Mesothelial cell of epicardium (in vitro differentiated cells): ENCODE measurements around the gene SLC27A5. TPM values are rescaled to one million over a fixed set of nuclear protein-coding genes. Genes with fewer than 3 reads are reported as not detected.

Experiments
- DNase-seq, 2 experiments: peaks; one replicate each; pipeline ENCODE4 v3.0.0; 2021; ENCODE audit warnings: low spot score in 2 of 2; ENCODE audit not compliant: unreplicated experiment in 2 of 2
- H3K27ac Mint-ChIP-seq: 2 replicates; pipeline ENCODE4 v1.8.0; 2021; ENCODE audit warnings: mixed read lengths
- H3K27me3 Mint-ChIP-seq: 2 replicates; pipeline ENCODE4 v1.8.0; 2021; ENCODE audit warnings: low read depth, mixed read lengths
- H3K36me3 Mint-ChIP-seq: 2 replicates; pipeline ENCODE4 v1.8.0; 2021; ENCODE audit warnings: mixed read lengths
- H3K4me1 Mint-ChIP-seq: 2 replicates; pipeline ENCODE4 v1.8.0; 2021; ENCODE audit warnings: mixed read lengths
- H3K4me3 Mint-ChIP-seq: 2 replicates; pipeline ENCODE4 v1.8.0; 2021; ENCODE audit warnings: mild to moderate bottlenecking, moderate library complexity, mixed read lengths
- H3K9me3 Mint-ChIP-seq: 2 replicates; pipeline ENCODE4 v1.8.0; 2021; ENCODE audit warnings: mixed read lengths
- total RNA-seq: library from RNA; stranded (reverse); gene quantifications from 3 replicates; pipeline ENCODE4 v1.2.1, GENCODE V29; 2021
- TF ChIP-seq, protein P1 (sequence below): fragments of 200-600 bp; sonication (generic); IDR thresholded peaks from one replicate; pipeline ENCODE4 v1.5.0; 2021; ENCODE audit warnings: antibody characterized with exemption; ENCODE audit not compliant: unreplicated experiment

Gene SLC27A5
- total RNA-seq, 1 donor from 2014 or later, result 14.2 TPM

DNA sequence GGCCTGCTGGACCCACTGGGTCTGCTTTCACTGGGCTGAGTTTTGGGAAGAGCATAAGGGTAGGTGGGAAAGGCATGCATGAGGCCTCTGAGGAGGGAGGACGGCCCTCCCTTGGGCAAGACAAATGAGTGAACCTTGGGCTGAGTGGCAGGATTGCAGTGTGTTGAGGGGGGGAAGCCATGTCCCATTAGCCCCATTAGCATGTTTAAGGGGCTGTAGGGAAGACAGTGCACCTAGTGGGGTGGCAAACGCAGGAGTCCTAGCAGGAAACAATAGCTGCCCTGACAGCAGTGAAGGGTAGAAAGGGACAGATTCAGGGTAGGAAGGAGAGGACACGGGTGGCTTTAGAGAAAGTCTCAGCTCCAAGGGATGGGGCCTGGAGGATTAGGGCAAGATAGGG, 10.9 kb upstream of the SLC27A5 start:
- Mint-ChIP-seq H3K27ac (no peak overlapping the region), H3K27me3 (no peaks in the 10 kb centered on the region), H3K4me3 (no peak overlapping the region), H3K4me1 (peaks cover 21% of the 10 kb centered on the region), H3K36me3 (no peaks in the 10 kb centered on the region), H3K9me3 (no peaks in the 10 kb centered on the region)
- no peak for DNase-seq
- TF ChIP-seq, protein P1, sequence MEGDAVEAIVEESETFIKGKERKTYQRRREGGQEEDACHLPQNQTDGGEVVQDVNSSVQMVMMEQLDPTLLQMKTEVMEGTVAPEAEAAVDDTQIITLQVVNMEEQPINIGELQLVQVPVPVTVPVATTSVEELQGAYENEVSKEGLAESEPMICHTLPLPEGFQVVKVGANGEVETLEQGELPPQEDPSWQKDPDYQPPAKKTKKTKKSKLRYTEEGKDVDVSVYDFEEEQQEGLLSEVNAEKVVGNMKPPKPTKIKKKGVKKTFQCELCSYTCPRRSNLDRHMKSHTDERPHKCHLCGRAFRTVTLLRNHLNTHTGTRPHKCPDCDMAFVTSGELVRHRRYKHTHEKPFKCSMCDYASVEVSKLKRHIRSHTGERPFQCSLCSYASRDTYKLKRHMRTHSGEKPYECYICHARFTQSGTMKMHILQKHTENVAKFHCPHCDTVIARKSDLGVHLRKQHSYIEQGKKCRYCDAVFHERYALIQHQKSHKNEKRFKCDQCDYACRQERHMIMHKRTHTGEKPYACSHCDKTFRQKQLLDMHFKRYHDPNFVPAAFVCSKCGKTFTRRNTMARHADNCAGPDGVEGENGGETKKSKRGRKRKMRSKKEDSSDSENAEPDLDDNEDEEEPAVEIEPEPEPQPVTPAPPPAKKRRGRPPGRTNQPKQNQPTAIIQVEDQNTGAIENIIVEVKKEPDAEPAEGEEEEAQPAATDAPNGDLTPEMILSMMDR, result no peak

DNA sequence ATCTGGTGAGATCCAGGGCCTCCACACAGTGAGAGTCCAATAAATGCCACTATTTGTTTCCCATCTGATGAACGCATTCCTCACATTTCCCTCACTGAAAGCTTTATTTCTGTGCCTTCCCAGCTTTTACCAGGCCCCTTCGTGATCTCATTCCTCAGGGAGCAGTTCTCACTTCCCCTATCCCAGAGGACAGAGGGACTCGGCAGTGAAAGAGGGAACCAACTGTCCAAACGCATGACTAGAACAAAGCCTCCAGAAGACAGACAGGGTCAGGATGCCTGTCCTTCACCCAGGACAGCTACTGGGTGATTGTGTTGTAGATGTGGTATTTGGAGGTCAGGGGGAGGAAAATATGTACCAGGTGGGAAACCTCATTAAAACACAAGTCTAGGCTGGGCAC, 9.9 kb upstream of the SLC27A5 start:
- Mint-ChIP-seq H3K27ac (peak overlapping the region; percentile 75), H3K27me3 (no peaks in the 10 kb centered on the region), H3K4me1 (peaks cover 23% of the 10 kb centered on the region), H3K9me3 (no peaks in the 10 kb centered on the region), H3K4me3 (peak overlapping the region; percentile 48), H3K36me3 (no peaks in the 10 kb centered on the region)
- DNase-seq, result no peak
- TF ChIP-seq, protein P1, result no peak

GRCh38 chr19:58520257-58520599, 8.4 kb upstream of the SLC27A5 start:
- TF ChIP-seq, protein P1, result no peak
- Mint-ChIP-seq H3K27me3 (no peaks in the 10 kb centered on the region), H3K4me3 (peak overlapping the region; percentile 92), H3K9me3 (no peaks in the 10 kb centered on the region), H3K27ac (peak overlapping the region; percentile 99), H3K36me3 (no peaks in the 10 kb centered on the region), H3K4me1 (peaks cover 32% of the 10 kb centered on the region)
- DNase-seq, result no peak

DNA sequence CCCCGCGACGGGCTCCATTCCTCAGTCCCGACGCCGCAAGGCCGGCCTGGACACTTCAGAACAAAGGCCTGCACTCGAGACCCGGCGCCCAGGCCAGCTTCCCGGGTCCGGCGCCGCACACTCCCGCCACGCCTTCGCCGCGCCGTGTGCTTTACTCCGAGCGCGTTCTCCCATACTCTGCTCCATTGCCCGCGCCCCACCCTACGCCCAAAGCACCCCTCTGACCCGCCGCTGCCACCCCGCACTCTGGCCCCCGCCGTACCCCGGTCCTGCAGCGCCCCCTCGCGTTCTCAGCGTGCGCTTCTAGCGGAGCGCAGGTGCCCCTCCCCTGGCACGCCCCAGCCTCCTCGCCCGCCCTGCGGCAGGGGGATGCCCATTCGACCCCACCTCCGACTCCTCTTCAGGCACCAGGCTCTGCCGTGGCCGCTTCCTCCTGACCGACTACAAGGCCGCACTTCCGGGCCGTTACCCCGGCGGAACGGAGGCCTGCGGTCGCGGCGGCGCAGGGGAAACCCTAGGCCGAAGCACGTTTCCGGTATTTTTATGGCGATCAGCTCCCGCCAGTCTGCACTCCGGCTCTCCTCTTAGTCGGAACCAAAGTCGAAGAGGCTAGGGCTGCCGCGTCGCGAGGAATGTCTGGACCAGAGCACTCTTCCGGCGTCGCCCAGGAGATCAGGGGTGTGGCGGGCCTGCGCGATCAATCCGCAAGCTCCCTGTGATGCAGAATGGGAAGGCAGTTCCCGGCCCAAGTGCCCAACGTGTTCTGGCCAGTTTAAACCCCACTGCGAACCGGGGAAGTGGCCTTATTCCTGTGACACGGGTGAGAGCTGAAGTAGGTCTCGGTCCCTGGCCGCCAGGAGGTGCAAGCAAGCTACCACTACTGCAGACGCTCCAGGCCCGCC, 7.8 kb upstream of the SLC27A5 start, which contains the start of gene ZBTB45:
ZBTB45 (minus strand) TSS at position 456 of the 902 bp plus-strand sequence. CDS start 2,137 bp downstream, outside the sequence.
- peak within 1 kb of the TSS; percentile 92 for H3K4me3 Mint-ChIP-seq
- H3K4me1 Mint-ChIP-seq, result peaks cover 36% of the 10 kb centered on the region
- TF ChIP-seq, protein P1, result peak; percentile 71
- no peaks in the 10 kb centered on the region for H3K9me3 Mint-ChIP-seq
- H3K27me3 Mint-ChIP-seq, result no peaks in the 10 kb centered on the region
- peak within 1 kb of the TSS; percentile 99 for H3K27ac Mint-ChIP-seq
- no peaks in the 10 kb centered on the region for H3K36me3 Mint-ChIP-seq
- DNase-seq, result peak; percentile 82 to 90

DNA sequence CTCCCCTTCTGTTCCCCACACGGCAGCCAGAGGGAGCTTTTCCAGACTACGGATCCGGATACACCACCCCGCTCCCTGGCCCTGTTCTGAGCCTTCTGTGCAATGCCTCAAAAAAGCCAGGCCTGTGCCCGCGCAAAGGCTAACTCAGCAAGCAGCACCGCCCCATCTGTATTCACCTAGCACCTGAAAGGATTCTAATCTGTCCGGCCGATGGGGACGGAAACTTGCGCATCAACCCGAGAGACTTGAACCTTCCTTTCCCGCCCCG, 7.2 kb upstream of the SLC27A5 start:
- peak; percentile 55 to 81 for DNase-seq
- no peaks in the 10 kb centered on the region for H3K9me3 Mint-ChIP-seq
- H3K36me3 Mint-ChIP-seq, result no peaks in the 10 kb centered on the region
- TF ChIP-seq, protein P1, result no peak
- H3K4me3 Mint-ChIP-seq, result peak overlapping the region; percentile 92
- peak overlapping the region; percentile 99 for H3K27ac Mint-ChIP-seq
- no peaks in the 10 kb centered on the region for H3K27me3 Mint-ChIP-seq
- H3K4me1 Mint-ChIP-seq, result peaks cover 40% of the 10 kb centered on the region
